C4-2B (cell line): ENCODE data around the gene KCNQ1.

Source experiments
- ZFX ChIP-seq: fragments of 450-650 bp; IDR thresholded peaks from 2 replicates; pipeline ENCODE4 v1.6.1; 2017
- TF ChIP-seq, protein P1 (sequence below): fragments of 450-650 bp; conservative IDR thresholded peaks from 2 replicates; pipeline ENCODE4 v1.5.1; 2017; ENCODE audit warnings: mild to moderate bottlenecking

DNA sequence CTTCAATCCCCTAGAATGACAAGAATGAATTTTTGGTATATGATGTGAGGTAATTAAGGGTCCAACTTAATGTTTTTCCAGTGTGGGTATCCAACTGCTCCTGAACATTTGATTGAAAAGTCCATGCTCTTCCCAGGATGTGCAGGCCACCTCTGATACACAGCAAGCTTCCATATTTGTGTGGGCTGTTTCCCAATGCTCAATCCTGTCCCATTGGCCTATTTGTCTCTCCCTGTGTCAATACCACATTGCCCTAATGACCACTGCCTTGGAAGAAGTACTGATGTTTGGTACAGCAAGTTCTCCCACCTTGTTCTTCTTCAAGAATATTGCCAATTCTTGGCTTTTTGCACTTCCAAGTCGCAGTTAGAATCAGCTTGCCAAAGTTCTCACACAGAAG, 212.1 kb downstream of the KCNQ1 start:
- TF ChIP-seq, protein P1, sequence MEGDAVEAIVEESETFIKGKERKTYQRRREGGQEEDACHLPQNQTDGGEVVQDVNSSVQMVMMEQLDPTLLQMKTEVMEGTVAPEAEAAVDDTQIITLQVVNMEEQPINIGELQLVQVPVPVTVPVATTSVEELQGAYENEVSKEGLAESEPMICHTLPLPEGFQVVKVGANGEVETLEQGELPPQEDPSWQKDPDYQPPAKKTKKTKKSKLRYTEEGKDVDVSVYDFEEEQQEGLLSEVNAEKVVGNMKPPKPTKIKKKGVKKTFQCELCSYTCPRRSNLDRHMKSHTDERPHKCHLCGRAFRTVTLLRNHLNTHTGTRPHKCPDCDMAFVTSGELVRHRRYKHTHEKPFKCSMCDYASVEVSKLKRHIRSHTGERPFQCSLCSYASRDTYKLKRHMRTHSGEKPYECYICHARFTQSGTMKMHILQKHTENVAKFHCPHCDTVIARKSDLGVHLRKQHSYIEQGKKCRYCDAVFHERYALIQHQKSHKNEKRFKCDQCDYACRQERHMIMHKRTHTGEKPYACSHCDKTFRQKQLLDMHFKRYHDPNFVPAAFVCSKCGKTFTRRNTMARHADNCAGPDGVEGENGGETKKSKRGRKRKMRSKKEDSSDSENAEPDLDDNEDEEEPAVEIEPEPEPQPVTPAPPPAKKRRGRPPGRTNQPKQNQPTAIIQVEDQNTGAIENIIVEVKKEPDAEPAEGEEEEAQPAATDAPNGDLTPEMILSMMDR = no peak
- no peak for TF ChIP-seq ZFX
